ENCODE measurements around the gene CYP2U1.
"Not testable (repeated sequence)": the region's sequence is repeated elsewhere in the genome, so short reads cannot be mapped to it uniquely, and the experiment has no call there.

CYP2U1 gene

GRCh38 chr4:107930821-107931774 is at the start of gene CYP2U1:
Gene CYP2U1 (plus strand): TSS chr4:107931549. CDS start chr4:107931644, 95 bp downstream.
- peak; percentile 41 to 90 for DNase-seq

GRCh38 chr4:107885865-107886264 is 45.5 kb upstream of the CYP2U1 start:
- DNase-seq: no peak

DNA sequence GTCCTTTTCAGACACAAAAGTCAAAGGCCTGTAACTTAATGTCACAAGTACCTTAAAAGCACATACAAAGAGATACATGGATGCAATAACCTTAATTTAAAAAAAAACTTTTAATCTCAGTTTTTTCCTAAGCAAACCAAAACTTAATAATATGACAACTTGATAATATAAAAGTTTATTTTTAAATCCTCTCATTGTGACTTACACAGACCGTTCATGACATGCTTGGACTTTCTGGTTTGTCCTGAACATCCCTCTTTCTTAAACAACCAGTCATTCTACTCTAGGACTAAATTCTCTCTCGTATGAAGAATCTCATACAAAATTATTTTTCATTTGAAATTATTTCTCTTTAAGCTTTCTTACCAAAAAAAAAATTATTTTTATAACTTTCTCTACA is 43.1 kb upstream of the CYP2U1 start:
- DNase-seq: no peak

DNA sequence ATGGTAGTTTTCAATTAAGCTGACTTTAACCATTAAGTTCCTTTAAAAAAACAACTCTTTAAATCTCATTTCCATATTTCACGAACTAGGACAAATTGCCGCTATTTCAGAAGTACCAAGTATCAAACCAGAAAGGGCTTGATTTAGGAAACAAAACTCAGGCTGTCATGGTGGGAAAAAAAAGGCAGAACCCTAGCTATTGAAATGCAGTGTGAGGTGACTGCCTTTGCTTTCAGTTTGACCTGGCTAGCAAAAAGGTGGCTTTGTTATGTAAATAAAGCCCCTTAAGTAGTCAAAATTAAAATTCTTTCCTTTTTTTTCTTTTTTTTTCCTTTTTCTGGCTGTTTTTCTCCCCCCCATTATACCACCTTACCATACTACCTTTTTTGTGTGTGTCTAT is 40.6 kb upstream of the CYP2U1 start:
- no peak for DNase-seq

GRCh38 chr4:107891299-107891698 is 40.0 kb upstream of the CYP2U1 start:
- no peak for DNase-seq

GRCh38 chr4:107893171-107894137 is 37.9 kb upstream of the CYP2U1 start:
- DNase-seq: no peak

DNA sequence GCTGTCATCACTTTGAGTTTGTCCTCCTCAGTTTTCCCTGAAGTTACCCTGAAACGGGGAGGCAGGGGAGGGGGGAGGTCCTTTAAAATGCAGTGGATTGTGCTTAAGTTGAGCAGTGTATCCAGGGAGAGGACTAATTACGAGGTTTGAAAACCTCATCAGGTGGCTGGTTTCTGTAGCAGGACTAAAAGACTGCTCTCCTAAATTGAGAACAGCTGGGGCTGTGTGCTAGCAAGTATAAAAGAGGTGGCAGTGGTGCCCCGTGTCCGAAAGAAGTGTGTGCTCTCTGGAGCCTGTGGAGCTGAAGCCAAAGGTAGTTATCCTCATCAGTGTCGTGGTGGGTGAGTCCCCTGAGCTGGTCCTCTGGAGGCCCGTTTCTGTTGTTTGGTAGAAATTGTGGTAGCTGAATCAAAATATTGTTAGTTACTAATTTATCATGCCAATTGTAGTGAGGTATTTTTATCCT is 37.2 kb upstream of the CYP2U1 start:
- DNase-seq: no peak

DNA sequence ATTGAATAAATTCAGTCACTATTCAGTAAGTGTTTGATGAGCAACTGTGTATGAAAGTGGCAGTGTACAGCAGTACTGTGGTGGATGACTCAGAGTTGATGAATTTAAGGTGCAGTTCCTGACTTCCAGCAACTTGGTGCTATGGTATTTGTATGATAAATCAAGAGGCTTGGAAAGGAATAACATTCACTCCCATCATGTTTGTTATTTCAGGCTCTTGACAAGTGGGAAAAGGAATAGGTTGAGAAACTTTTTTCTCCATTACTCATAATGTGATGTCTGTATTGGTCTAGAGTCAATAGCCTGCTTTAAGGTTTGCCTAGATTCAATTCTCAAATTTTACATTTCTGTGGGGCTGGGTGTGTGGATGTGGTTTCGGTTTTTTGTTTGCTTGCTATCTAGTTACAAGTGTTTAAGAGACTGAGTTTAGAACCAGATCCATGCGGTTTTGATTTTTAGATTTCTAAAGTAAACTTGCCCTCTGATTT is 35.1 kb upstream of the CYP2U1 start:
- no peak for DNase-seq

GRCh38 chr4:107896646-107897045 is 34.7 kb upstream of the CYP2U1 start:
- no peak for DNase-seq

- DNase-seq: no peak
Measured at GRCh38 chr4:107897823-107898222, 33.5 kb upstream of the CYP2U1 start.

DNA sequence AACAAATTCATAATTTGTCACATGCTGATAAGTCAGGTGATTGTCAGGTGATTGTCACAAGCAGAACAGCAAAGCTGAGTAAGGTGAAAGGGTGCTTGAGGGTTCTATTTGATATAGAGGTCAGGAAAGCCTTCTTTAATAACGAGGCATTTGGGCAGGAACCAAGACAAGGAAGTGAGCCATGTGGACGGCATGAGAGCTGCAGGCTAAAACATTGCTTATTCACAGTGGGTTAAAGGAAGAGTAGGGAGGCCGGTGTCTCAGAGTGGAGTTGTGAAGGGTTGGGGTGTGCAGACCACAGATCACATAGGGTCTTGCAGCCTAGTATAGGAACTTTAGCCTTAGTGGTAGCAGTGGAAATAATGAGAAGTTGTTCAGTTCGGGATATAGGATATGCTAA is 31.3 kb upstream of the CYP2U1 start:
- DNase-seq: no peak

GRCh38 chr4:107900508-107900907 is 30.8 kb upstream of the CYP2U1 start:
- DNase-seq: no peak

GRCh38 chr4:107901213-107901934 is 30.0 kb upstream of the CYP2U1 start:
- no peak for DNase-seq

DNA sequence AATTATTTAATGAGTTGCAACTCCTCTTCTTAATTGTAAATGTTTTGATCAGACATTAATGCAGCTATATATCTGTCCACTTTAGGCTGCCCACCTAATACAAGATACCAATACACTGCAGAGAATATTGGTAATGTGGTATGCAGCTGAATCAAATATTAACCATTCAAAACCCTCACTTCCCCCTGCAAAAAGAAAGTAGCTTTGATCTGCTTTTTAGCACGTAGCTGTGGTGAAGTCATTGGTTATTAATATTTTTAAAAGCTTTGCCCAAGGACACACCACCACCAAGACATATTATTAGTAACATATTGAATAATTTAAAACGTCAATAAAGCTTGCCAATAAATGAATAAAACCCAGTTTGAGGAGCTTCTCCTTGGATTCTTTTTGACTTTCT is 28.6 kb upstream of the CYP2U1 start:
- no peak for DNase-seq

GRCh38 chr4:107905082-107905481 is 26.3 kb upstream of the CYP2U1 start:
- DNase-seq: not testable (repeated sequence)

- DNase-seq: no peak
Measured at GRCh38 chr4:107906458-107907100, 24.8 kb upstream of the CYP2U1 start.

DNA sequence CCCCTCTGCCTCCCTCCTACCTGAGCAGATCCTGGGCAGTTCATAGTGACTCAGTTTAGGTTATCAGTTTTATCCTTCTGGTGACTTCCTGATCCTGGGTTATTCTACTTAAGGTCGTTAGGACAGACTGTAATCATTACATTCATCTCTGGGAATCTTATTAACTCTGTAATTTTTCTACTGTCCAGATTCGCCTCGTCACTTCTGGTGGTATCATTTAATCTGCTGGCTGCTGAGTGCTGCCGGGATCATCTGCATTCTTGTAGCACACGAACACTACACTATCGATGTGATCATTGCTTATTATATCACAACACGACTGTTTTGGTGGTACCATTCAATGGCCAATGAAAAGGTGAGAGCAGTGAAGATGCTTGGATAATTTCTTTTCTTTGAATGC is 23.0 kb upstream of the CYP2U1 start:
- DNase-seq: no peak

DNA sequence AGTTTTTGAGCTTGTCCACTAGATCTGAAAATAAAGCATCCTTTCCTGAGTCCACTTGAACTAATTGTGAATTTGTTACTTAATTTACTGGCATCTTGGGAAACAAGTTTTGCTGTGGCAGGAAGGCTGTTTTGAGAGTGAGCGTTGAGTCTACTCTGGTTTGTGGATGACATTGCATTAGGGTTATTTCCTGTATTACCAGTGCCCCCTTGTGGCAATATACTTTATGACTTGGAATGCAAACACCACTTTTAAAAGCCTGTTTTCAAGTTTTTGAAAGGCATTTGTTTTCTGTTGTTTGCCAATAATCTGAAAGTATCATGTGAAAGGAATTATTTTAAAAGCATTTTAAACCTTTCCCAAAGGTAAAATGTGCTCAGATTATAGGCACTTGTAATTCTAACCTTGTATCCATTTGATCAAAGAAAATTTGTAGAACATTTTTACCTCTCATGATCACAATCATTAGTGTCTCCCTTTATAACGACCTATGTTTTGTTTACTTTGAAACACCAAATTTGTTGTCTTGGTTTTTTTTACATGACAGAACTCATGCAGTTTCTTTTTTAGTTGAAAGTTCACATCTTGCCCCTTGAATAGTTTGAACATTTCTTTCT is 18.0 kb upstream of the CYP2U1 start:
- DNase-seq: peak in 1 of 2 experiments; percentile 78

GRCh38 chr4:107915220-107915619 is 16.1 kb upstream of the CYP2U1 start:
- no peak for DNase-seq

- DNase-seq: no peak
Measured at GRCh38 chr4:107916623-107917022, 14.7 kb upstream of the CYP2U1 start.

- no peak for DNase-seq
Measured at GRCh38 chr4:107917500-107917899, 13.8 kb upstream of the CYP2U1 start.

Data from NCI-H526 (cell line).